Body of pancreas (tissue), 4 donors: Measurements from ENCODE around the gene CACNA1C. TPM values are rescaled to one million over a fixed set of nuclear protein-coding genes. Genes with fewer than 3 reads are reported as not detected.

ENCODE experiments used
- ATAC-seq: fragments of 150-250 bp; one replicate; pipeline ENCODE4 v1.9.1; 2016
- DNase-seq, 4 donors: peaks; one replicate each; pipeline ENCODE4 v3.0.0-alpha.2; 2019
- H3K27ac ChIP-seq, 4 donors: fragments of 200-600 bp; sonication (generic); 1 replicate in 3 of 4; 2 replicates in 1 of 4; pipeline versions ENCODE4 v1.5.1 to v1.6.1; 2016 to 2019; ENCODE audit warnings: mild to moderate bottlenecking in 1 of 4, mixed read lengths in 1 of 4, moderate library complexity in 1 of 4
- H3K27me3 ChIP-seq, 2 donors: fragments of 200-600 bp; sonication (generic); one replicate each; pipeline ENCODE4 v1.6.0; 2016; ENCODE audit warnings: mild to moderate bottlenecking in 1 of 2
- H3K36me3 ChIP-seq, 2 donors: fragments of 200-600 bp; sonication (generic); replicated peaks in 1 of 2; 2 replicates each; pipeline ENCODE4 v1.5.1; 2016; ENCODE audit warnings: low read depth in 2 of 2; ENCODE audit not compliant: insufficient read depth in 1 of 2
- H3K4me1 ChIP-seq: fragments of 200-600 bp; sonication (generic); one replicate; pipeline ENCODE4 v1.6.0; 2016
- H3K4me3 ChIP-seq, 2 donors: fragments of 200-600 bp; sonication (generic); 1 replicate in 1 of 2; 2 replicates in 1 of 2; pipeline ENCODE4 v1.5.1; 2016 to 2019
- H3K9me3 ChIP-seq, 3 donors: fragments of 200-600 bp; sonication (generic); 1 replicate in 2 of 3; 2 replicates in 1 of 3; pipeline ENCODE4 v1.5.1; 2016
- POLR2A ChIP-seq, 3 donors: fragments of 450-650 bp; IDR thresholded peaks; one replicate each; pipeline ENCODE4 v1.6.1; 2016; ENCODE audit warnings: antibody characterized with exemption in 3 of 3, mild to moderate bottlenecking in 2 of 3
- WGBS, 2 donors: methylation state at CpG; one replicate each; pipeline ENCODE4 v1.1.5; 2017; 5-methylcytosine and 5-hydroxymethylcytosine counted together
- intact Hi-C: fragments of 100-400 bp; cut with DNase I; formaldehyde crosslinking; loops from one replicate; pipeline ENCODE4 v1.15.1; 2023
- total RNA-seq, 2 donors: library from RNA; depleted of rRNA; stranded (reverse); fragments of >200 nt; gene quantifications; one replicate each; pipeline ENCODE4 v1.1.0, GENCODE V29; 2016
- TF ChIP-seq, protein P1 (sequence below), 7 experiments: fragments of 450-650 bp in 4 of 7; fragments of 200-600 bp in 3 of 7; sonication (generic) in 3 of 7; IDR thresholded peaks; one replicate each; pipeline ENCODE4 v1.5.1; 2016 to 2019; ENCODE audit warnings: antibody characterized with exemption in 7 of 7

Gene CACNA1C
- total RNA-seq, 2 donors from 2014 or later = 2.3 to 4.4 TPM

DNA sequence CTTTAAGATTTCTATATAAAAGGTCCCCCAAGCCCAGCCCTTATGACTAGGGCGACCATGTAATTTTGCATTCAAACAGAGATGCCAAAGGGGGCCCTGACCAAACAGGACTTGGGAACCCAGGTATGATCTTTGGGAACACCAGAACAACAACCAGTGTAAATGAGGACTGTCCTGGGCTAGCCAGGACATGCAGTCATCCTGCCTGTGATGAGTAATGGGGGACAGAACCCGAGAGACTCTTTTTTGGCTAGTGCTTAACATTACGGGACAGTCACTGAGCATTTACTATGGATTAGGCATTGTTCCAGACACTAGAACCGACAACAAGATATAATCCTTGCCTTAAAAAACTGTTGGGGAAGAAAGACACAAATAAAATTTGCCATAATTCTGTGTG is 337.3 kb downstream of the CACNA1C start:
- no peaks in the 10 kb centered on the region for H3K36me3 ChIP-seq
- no peaks in the 10 kb centered on the region for H3K9me3 ChIP-seq
- 39 to 41% methylated on average over 3 to 4 of the region's 4 CpGs for WGBS, 2 donors
- ATAC-seq (no peak), DNase-seq (no peak)
- H3K27ac ChIP-seq = no peak overlapping the region
- no peaks in the 10 kb centered on the region for H3K4me1 ChIP-seq
- no peak overlapping the region for H3K4me3 ChIP-seq
- intact Hi-C loops = no loop called here
- TF ChIP-seq, protein P1, sequence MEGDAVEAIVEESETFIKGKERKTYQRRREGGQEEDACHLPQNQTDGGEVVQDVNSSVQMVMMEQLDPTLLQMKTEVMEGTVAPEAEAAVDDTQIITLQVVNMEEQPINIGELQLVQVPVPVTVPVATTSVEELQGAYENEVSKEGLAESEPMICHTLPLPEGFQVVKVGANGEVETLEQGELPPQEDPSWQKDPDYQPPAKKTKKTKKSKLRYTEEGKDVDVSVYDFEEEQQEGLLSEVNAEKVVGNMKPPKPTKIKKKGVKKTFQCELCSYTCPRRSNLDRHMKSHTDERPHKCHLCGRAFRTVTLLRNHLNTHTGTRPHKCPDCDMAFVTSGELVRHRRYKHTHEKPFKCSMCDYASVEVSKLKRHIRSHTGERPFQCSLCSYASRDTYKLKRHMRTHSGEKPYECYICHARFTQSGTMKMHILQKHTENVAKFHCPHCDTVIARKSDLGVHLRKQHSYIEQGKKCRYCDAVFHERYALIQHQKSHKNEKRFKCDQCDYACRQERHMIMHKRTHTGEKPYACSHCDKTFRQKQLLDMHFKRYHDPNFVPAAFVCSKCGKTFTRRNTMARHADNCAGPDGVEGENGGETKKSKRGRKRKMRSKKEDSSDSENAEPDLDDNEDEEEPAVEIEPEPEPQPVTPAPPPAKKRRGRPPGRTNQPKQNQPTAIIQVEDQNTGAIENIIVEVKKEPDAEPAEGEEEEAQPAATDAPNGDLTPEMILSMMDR (IDR thresholded peaks at IDR 0.05) = no peak
- no peaks in the 10 kb centered on the region for H3K27me3 ChIP-seq

DNA sequence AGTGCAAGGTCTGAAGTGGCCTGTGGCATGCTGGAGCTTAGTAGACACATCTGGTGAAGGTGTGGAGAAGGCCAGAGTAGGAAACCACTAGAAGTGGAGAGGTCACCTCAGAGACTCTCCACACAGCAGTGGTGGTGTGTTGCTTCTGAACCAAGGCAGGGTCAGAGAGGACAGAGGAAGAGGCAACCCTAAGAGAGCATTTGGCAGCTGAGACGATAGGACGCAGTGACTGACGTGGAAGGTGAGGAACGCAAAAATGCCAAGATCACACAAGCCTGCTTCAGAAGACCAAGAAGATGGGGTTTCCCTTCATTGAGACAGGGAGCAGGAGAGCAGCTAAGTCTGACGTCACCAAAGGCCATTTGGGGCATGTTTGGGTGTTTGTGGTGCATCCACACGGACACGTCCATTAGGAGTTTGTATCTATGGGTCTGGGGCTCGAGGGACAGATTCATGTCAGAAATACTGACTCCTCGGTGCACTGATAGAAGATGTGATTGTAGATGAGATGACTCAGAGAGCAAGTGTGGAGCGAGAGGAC is 338.1 kb downstream of the CACNA1C start:
- H3K27ac ChIP-seq = no peak overlapping the region
- intact Hi-C loops = no loop called here
- H3K9me3 ChIP-seq = no peaks in the 10 kb centered on the region
- no peaks in the 10 kb centered on the region for H3K4me1 ChIP-seq
- DNase-seq = no peak
- no peak for ATAC-seq
- no peaks in the 10 kb centered on the region for H3K27me3 ChIP-seq
- WGBS, 2 donors = 70 to 73% methylated on average over 10 of the region's 10 CpGs
- no peaks in the 10 kb centered on the region for H3K36me3 ChIP-seq
- TF ChIP-seq, protein P1 (IDR thresholded peaks at IDR 0.05) = no peak
- TF ChIP-seq POLR2A (IDR thresholded peaks at IDR 0.05) = no peak
- H3K4me3 ChIP-seq = no peak overlapping the region

- no peak for ATAC-seq
- no peak for DNase-seq
- Histone ChIP-seq H3K27me3 (no peaks in the 10 kb centered on the region), H3K4me1 (no peaks in the 10 kb centered on the region), H3K9me3 (no peaks in the 10 kb centered on the region), H3K4me3 (no peak overlapping the region), H3K27ac (no peak overlapping the region), H3K36me3 (no peaks in the 10 kb centered on the region)
- 68 to 76% methylated on average over 9 of the region's 9 CpGs for WGBS, 2 donors
- intact Hi-C loops = no loop called here
- TF ChIP-seq, protein P1 (IDR thresholded peaks at IDR 0.05) = no peak
- TF ChIP-seq POLR2A (IDR thresholded peaks at IDR 0.05) = no peak
Measured at GRCh38 chr12:2391740-2392331, 339.0 kb downstream of the CACNA1C start.

GRCh38 chr12:2393016-2393415 is 340.2 kb downstream of the CACNA1C start:
- no peaks in the 10 kb centered on the region for H3K9me3 ChIP-seq
- H3K4me3 ChIP-seq = no peak overlapping the region
- no peak overlapping the region for H3K27ac ChIP-seq
- TF ChIP-seq, protein P1 (IDR thresholded peaks at IDR 0.05) = no peak
- TF ChIP-seq POLR2A (IDR thresholded peaks at IDR 0.05) = no peak
- DNase-seq (no peak), ATAC-seq (no peak)
- WGBS, 2 donors = 70 to 75% methylated on average over 3 to 4 of the region's 4 CpGs
- intact Hi-C loops = no loop called here
- H3K36me3 ChIP-seq = no peaks in the 10 kb centered on the region
- no peaks in the 10 kb centered on the region for H3K4me1 ChIP-seq
- H3K27me3 ChIP-seq = no peaks in the 10 kb centered on the region

DNA sequence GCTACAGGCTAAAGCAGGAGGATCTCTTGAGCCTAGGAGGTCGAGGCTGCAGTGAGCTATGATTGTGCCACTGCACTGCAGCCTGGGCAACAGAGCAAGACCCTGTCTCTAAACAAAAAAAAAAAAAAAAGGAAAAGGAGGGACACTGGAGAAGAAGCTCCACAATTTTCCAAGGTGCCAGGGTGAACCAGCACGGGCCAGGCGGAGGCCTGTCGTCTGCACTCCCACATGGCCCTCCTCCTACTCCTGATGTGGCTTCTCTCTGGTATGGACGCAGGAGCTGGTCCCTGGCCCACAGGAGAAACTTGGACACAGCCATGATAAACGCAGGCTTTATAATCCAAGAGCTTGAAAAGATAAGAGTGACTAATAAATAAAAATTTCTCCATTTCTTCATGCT is 341.2 kb downstream of the CACNA1C start:
- Histone ChIP-seq H3K4me3 (no peak overlapping the region), H3K9me3 (no peaks in the 10 kb centered on the region), H3K36me3 (no peaks in the 10 kb centered on the region), H3K27me3 (no peaks in the 10 kb centered on the region), H3K27ac (no peak overlapping the region), H3K4me1 (no peaks in the 10 kb centered on the region)
- intact Hi-C loops = no loop called here
- ATAC-seq (no peak), DNase-seq (no peak)
- TF ChIP-seq, protein P1 (IDR thresholded peaks at IDR 0.05) = no peak
- no peak for TF ChIP-seq POLR2A (IDR thresholded peaks at IDR 0.05)
- WGBS, 2 donors = 72 to 76% methylated on average over 6 of the region's 6 CpGs
